HG02981 (cell line): ENCODE results near the gene BPGM.

Experiments
- ATAC-seq: cut with Tn5 transposase; IDR thresholded peaks from one replicate; pipeline ENCODE4 v1.9.1; 2021; ENCODE audit warnings: mild to moderate bottlenecking, moderate library complexity; ENCODE audit not compliant: unreplicated experiment

The BPGM gene

DNA sequence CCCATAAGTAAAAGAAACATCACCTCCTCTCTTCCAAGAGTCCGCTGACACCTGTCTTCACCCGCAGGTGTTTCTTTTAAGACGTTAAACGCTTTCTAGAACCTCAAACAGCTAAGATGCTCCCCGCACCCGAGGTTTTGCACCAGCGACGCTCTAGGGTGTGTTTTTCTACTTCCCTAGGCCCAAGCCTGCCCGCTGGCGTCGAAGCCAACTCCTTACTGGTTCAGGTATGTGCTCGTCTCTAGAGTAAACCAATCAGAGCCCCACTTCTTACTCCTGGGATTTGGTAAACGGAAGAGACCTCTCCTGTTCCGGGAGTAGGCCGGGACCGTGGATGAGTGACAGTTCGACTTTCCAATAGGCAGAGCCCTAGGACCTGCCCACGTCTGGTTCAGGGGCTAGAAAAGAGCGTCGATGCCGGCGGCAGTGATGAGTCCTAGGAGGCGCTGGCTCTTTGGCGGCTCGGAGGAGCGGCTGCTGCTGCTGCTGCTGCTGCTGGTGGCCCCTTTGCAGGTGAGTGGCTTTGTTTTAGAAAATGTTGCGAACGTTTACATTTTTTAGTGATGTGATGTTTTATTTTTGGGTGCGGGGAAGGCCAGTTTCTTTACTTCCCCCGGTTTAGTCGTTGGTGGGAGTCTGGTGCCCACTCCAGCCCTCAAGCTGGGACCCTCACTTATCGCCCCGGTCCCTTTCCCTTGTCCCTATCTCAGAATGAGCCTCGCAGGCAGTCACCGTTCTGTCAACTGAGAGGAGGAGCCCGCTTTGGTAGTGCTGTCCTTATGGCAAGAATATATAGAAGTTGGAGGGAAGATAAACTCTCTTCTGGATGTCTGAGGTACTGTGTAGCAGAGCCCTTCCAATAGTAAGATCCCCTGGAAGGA lies at the start of gene BPGM:
Gene BPGM (plus strand): TSS at position 429 of the 881 bp plus-strand sequence. CDS start 14,655 bp downstream, outside the sequence.
- ATAC-seq: peak; percentile 99

DNA sequence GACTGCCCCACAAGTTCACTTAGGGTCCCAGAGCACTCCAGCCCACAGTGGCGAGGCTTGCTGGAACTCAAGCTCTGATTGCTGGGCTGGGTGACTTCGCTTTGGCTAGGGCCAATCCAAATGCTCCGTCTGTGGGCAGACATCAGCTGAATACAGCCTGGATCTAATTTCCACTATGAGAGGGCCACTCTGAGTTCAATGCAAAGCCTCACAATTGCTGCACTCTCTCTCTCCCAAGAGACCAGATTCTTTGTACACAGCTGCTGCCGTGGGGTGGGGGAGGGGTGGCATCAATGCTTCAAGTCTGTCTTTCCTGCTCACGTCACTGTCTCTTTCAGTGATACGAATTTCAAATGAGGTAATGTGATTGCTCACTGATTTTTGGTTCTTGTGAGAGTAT lies 47.3 kb upstream of the BPGM start:
- ATAC-seq: no peak

DNA sequence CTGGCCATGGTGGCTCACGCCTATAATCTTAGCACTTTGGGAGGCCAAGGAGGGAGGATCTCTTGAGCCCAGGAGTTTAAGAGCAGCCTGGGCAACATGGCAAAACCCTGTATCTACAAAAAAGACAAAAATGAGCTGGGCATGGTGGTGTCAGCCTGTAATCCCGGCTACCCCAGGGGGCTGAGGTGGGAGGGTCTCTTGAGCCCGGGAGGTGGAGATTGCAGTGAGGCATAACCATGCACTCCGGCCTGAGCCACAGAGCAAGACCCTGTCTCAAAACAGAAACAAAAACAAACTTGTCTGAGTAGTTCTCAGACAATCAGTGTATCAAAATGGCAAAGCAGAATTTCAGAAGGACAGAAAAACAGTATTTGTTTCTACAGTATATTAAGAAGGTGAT lies 45.2 kb upstream of the BPGM start:
- ATAC-seq: no peak

DNA sequence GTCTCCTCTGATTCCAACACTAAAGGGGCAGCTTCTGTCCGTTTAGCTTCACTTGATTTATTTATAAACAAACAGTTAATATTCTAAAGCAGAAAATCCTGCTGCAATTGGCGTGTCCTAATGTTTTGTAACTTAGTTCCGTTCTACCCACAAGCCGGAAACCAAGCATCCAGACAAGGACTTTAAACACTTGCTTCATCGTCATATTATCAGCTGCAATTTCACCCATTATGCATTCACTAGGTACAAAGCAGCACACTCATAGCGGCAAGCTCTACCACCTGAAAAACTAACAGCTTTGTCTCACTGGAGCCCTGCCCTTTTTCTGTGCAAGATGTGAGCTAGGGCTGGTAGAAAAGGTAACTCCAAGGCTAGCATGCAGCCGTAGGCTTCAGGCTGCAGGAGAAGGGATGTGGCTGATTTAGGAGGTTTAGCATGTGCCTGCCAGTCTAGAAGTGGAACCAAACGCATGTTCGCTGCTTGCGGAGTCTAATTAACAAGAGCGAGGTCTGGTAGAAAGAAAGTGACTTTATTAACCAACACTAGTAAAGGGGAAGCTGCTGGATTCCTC lies 43.7 kb upstream of the BPGM start:
- ATAC-seq: no peak

DNA sequence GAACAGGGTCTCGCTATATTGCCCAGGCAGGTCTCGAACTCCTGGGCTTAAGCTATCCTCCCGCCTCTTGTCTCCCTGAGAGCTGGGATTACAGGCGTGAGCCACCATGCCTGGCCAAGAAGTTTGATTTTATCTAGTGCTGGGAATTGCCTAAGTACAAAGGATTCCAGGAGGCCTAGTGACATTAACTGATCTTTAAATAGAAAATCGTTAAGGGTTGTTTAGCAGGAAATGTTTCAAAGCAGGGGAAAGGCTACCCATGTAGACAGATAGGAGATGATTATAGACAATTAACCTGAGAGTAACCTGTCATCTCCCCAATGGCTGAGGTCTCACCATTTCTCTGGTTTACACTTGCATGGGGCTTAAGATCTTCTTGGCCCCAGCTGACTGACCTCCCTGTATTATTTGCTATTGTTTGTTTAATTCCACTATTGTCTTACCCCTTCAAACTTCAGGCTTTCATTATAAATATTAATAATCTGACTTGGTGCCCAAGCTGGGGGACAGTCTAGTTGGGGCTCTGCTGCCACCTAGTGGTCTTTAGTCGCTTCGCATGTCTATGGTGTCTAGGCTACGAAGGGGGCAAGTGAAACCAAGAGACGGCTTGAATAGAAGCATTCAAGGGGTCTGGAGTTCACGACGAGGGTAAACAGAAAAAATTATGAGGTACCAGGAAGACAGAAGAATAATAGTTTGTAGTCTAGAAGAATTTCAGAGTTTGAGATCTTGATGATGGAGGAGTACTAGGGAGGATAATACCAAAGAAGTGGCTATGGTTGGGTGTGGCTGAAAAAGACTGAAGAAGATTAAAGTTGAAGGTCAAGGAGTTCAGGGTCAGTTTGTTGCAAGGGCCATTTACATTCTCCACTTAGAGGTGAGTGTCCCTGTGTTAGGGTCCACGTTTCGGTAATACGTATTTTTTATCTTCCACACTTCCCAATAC lies 40.4 kb upstream of the BPGM start:
- ATAC-seq: peak; percentile 82

DNA sequence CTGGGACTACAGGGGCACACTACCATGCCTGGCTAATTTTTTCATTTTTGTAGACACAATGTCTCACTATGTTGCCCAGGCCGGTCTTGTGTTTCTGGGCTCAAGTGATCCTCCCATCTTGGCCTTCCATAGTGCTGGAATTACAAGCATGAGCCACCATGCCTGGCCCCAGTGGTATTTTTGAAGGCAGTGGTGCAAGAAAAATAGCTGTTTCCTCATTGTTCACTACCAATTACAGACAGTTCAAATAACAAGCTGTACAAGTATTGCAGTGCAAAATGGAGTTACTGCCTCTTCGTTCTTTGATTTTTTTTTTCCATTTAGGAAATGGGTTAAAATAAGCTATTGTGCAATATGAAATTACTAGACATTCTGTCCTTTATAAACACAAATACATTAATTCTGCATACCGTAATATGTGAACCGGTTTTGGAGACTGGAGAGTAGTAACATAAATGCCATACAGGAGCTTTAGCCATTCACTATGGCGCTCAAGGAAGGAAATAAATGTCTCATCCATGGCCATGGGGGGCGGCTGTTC lies 35.0 kb upstream of the BPGM start:
- ATAC-seq: no peak

DNA sequence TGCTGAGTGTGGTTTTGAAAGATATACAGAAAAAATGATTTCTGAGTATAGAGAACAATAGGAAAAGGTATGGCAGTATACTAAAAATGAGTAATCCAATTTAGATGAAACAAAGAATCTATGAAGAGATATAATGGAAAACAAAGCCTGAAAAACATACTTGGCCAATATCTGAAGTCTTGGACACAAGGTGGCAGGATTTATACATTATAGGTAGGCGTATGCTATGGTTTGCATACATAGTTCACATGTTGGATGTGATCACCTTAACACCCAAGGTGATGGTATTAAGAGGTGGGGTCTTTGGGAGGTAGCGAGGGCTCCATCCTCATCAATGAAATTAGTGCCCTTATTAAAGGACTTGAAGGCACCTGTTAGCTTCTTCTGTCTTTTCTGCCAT lies 34.5 kb upstream of the BPGM start:
- ATAC-seq: no peak

DNA sequence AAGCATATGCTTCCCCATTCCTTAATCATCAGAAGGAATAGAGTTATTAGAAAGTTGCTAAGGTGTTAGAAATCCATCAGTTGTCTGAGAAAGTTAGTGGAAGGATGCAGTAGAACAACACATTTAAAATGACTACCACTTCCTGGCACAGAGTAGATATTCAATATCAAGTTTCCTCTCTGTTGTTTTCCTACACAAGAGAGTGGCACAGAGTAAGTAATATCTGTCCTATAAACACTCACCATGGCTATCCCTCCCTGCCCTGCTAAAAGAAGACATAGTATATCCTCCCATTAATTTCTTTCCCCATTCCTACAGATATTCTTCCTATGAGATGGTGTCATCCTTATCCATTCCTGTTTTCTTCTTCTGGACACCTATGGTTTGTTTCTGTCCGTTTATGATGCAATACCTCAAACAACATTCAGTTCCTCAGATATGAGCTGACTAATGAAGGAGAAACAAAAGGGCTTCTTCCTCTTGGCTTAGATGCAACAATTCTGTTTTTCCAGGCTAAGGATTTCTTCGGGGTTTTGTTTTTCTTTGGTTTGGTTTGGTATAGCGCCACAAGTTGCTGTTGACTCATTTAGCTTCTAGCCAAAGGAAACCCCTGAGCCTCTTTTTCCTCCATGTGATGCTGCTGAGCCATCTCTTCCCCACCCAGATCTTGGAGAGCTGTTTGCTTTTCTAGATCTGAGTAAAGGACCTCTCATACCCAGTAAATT lies 32.9 kb upstream of the BPGM start:
- no peak for ATAC-seq

DNA sequence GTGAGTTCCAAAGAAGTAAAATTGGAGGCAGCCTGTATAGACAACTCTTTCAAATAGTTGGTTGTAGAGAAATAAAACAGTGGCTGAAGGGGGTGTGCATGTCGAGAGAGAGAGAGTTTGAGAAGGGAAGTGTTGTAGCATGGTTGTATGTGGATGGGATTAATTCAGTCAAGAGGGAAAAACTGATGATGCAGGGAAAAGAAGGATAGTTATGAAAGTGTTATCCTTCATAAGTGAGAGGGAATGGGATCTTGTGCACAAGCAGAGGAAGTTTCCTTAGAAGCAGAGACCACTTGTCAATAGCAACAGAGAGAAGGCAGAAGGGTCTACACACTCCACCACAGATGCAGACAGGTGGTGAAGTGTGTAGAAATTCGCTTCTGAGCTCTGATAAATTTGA lies 30.0 kb upstream of the BPGM start:
- ATAC-seq: no peak

DNA sequence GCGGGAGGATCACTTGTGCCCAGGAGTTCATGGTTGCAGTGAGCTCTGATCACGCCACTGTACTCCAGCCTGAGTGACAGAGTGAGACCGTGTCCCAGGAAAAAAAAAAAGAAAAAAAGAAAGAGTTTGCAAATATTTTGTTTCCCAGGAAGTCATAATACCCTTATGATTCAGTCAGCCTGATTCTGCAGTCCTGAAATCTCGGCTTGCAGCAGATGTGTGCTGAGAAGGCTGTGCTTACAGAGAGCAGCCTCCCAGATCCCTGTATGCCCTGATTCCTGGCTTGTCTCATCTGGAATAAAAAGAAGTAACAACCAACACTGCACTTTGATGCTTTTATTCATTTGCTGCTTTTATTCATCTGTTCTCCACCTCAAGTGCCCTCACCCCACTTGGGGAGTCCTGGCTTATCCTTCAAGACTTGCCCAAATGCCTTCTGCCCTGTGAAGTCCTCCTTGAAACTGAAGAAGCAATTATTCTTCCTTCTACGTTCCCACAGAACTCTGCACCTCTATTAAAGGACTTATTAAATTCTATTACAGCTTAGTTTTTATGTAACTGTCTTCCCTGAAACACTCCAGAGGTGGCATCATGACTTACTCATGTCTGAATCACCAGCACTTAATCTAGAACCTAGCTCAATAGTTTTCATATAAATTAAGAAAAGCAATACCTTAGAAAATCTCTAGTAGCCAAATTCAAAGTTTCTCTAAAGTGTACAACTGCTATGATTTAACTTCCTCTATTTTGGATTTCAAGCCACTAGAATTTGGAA lies 27.7 kb upstream of the BPGM start:
- no peak for ATAC-seq

DNA sequence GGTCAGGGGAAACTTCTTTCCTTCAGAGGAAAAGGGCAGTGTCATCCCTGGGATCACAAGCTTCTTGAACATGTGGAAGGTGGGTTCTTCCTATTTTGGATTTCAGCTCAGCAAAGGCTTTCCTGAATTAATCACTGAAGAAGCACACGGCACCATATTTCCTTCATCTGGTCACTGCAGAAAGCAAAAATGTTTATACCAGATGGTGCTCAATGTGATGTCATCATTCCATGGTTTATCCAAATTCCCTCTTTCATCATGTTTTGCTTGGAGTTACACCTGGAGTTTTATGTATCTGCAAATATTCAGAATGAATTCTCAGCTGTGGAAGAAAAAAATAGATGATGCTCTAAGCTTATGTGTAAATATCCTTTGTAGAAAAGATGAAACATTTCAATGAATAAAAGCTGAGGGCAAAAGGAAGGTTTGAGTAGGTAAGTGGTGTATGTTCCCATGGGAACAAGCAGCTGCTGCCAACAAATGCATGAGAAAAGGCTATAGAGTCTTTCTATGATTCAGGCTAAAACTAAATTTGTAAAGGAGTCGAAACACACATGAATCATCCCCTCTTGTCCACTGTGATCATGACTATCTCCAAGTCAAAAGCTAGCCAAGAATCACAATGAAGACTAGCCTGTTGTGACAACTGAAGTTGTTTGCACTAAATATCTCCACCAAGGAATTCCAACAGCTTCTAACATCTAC lies 26.9 kb upstream of the BPGM start:
- no peak for ATAC-seq

DNA sequence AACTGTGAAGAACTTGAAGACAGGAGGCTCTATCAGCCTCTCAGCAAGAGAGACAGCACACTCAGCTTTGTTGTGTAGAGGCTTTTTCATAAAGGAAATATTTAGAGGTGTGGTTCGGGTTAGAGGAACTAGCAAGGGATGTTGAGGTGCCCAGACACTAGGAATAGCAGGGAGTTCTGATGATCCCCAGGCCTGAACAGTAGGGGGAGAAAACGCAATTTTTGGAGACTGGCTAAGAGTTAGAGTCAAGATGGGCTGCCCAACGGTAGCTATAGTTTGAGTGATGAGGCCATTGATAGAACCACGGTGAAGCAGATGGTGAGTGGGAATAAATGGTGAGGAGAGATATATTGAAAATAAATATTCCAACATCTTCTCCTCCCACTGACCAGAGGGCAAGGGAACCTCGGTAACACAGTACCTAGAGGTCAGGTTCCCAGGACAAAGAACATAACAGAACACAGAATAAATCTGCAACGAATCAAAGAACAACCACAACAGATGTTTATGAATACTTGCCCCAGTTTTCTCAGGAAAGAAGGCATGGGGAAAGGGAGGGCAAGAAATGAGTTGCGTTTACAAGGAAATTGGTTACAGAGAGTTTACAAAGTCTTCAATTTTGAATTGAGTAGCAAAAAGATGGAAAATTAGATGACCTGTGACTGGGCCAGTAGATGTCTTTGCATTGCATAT lies 24.2 kb upstream of the BPGM start:
- no peak for ATAC-seq

DNA sequence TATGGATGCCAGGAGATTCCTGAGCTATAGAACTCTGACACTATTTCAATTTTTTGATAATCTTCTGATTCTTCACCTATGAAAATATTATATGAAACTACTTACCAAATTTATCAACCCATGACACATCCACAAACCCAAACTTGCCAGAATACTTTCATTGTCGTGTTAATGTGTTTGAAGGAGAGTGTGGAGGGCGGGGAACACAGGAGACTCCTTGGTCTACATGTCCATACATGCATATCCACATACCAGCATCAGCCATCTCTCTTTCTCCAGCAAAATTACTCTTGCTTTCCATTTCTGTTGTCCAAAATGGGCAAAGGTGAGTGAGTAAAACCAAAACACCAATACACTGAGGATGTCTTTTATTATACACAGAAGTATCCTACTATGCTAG lies 23.5 kb upstream of the BPGM start:
- no peak for ATAC-seq

DNA sequence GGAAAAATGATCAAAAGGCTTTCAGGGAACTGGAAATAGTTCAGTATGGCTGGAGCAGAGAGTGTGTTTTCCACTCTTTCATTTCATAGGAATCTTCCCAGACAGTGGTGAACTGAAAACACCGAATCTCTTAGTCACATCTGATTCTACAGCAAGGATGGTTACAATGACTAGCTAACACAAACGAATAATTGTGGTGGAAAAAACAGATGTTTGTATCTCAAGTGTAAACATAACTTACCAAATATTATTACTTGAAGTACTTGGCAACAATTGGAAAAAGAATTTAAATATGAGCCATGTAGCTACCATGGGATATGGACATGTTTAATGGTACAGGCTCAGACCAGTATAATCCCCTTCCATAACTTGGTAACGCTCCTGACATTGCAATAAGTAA lies 21.1 kb upstream of the BPGM start:
- no peak for ATAC-seq

DNA sequence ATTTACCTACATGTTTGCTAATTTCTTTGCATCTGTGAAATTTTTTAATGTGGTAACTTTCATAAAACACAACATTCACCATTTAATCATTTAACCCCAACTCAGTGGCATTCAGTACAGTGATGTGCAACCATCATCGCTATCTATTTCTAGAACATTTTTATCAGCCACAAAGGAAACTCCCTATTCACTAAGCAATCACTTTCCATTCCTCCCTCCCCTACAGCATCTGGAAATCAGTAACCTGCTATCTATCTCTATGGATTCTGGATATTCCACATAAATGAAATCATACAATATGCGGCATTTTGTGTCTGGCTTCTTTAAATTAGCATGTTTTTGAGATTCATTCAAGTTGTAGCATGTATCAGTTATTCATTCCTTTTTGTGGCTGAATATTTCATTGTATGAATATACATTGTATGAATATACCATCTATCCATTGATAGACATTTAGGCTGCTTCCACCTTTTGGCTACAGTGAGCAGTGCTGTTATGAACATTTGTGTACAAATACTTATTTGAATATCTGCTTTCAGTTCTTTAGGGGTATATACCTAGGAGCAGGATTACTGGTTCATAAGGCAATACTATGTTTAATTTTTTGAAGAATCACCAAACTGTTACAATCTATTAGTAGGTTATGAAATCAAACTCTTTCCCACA lies 19.4 kb upstream of the BPGM start:
- peak; percentile 56 for ATAC-seq

DNA sequence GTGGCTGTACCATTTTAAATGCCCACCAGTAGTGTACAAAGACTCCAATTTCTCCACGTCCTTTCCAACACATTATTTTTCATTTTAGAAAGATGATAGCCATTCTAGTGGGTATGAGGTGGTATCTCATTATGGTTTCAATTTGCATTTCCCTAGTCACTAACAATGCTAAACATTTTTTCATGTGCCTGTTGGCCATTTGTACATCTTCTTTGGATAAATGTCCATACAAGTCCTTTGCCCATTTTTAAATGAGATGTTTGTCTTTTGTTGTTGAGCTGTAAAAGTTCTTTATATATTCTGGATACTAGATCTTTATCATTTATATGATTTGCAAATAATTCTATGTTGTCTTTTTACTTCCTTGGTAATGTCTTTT lies 18.9 kb upstream of the BPGM start:
- ATAC-seq: peak; percentile 9

DNA sequence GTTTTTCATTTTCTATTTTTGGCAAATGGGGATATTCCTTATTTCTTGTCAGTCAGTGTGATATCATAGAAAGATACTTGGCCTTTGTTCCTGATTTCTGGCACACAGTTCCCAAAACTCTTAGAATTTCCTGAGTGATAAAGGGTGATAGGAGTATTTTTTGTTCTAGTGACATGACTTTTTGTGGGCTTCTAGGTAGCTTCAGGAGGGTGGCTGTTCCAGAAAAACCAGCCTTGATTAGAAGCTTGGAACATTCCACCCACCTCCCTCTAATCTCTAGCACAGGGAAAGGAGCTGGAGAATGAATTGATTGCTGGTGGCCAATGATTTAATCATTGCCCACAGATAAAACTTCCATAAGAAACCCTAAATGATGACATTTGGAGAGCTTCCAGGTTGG lies 17.2 kb upstream of the BPGM start:
- no peak for ATAC-seq

DNA sequence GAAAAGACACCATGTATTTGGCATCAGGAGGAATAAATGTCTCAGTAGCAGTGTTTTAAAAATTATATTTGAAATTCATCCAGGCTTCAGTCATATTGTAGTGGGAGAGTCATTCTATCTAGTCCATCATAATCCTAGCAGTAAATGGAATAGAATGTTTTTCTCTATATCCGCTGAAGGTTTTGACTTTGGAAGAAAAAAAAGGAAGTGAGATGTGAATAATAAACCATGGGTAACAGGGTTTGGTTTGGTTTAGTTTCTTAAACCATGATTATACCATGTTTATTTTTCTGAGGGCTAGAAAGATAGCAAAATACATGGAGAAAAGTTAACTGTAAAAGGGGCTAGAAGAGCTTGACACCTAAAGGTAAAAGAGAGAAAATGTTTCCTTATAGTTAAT lies 16.4 kb upstream of the BPGM start:
- no peak for ATAC-seq
